ENCODE results near the gene CAMTA1. TPM values are rescaled to one million over a fixed set of nuclear protein-coding genes. Genes with fewer than 3 reads are reported as not detected.

The CAMTA1 gene
- total and polyA plus RNA-seq, 2 donors, result 53.3 to 115 TPM

- no peaks in the 10 kb centered on the region for H3K36me3 ChIP-seq (ENCODE audit: insufficient read depth)
- 92% methylated on average over 38 of the region's 38 CpGs for WGBS
- no peak overlapping the region for H3K27ac ChIP-seq (ENCODE audit: low read depth)
- DNase-seq (ENCODE audit: extremely low spot score), result no peak
- H3K4me3 ChIP-seq (ENCODE audit: low read depth, low read length), result no peak overlapping the region
- H3K4me1 ChIP-seq (ENCODE audit: insufficient read depth), result no peaks in the 10 kb centered on the region
Measured at GRCh38 chr1:7663451-7664146, 878.3 kb downstream of the CAMTA1 start.

- H3K36me3 ChIP-seq (ENCODE audit: insufficient read depth), result no peaks in the 10 kb centered on the region
- H3K4me1 ChIP-seq (ENCODE audit: insufficient read depth), result no peaks in the 10 kb centered on the region
- no peak for DNase-seq (ENCODE audit: extremely low spot score)
- 87% methylated on average over 48 of the region's 48 CpGs for WGBS
- no peak overlapping the region for H3K27ac ChIP-seq (ENCODE audit: low read depth)
- no peak overlapping the region for H3K4me3 ChIP-seq (ENCODE audit: low read depth, low read length)
Measured at GRCh38 chr1:7664147-7664892, 879.1 kb downstream of the CAMTA1 start.

DNA sequence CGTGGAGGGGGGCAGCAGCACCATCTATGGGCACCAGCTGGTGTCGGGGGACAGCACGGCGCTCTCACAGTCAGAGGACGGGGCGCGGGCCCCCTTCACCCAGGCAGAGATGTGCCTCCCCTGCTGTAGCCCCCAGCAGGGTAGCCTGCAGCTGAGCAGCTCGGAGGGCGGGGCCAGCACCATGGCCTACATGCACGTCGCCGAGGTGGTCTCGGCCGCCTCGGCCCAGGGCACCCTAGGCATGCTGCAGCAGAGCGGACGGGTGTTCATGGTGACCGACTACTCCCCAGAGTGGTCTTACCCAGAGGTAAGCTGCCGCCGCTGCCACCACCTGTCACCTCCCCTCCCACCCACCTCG, 879.6 kb downstream of the CAMTA1 start:
- no peaks in the 10 kb centered on the region for H3K36me3 ChIP-seq (ENCODE audit: insufficient read depth)
- no peaks in the 10 kb centered on the region for H3K4me1 ChIP-seq (ENCODE audit: insufficient read depth)
- DNase-seq (ENCODE audit: extremely low spot score), result no peak
- H3K4me3 ChIP-seq (ENCODE audit: low read depth, low read length), result no peak overlapping the region
- H3K27ac ChIP-seq (ENCODE audit: low read depth), result no peak overlapping the region
- 90% methylated on average over 21 of the region's 21 CpGs for WGBS

DNA sequence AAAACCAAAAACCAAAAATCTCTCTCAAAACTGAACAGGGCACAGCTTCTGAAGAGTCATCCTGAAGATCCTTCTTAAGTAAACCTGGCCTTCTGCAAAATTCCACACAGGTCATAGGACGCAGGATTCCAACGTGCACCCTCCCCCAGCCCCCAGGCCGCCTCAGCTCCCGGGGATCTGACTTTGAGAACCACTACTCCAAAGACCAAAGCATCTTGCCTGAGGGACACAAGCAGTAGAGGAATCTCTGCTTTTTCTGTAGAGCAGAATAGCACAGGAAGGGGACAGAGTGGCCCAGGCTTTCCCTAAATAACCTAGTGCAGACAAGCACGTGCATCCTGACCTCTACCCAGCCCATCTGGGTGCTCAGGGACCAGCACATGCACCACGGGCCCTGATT, 881.0 kb downstream of the CAMTA1 start:
- H3K4me1 ChIP-seq (ENCODE audit: insufficient read depth), result no peaks in the 10 kb centered on the region
- WGBS, result 73% methylated on average over 6 of the region's 6 CpGs
- no peak overlapping the region for H3K27ac ChIP-seq (ENCODE audit: low read depth)
- no peaks in the 10 kb centered on the region for H3K36me3 ChIP-seq (ENCODE audit: insufficient read depth)
- no peak for DNase-seq (ENCODE audit: extremely low spot score)
- no peak overlapping the region for H3K4me3 ChIP-seq (ENCODE audit: low read depth, low read length)

GRCh38 chr1:7667159-7667558, 881.9 kb downstream of the CAMTA1 start:
- Histone ChIP-seq H3K4me3 (ENCODE audit: low read depth, low read length) (no peak overlapping the region), H3K4me1 (ENCODE audit: insufficient read depth) (no peaks in the 10 kb centered on the region), H3K27ac (ENCODE audit: low read depth) (no peak overlapping the region), H3K36me3 (ENCODE audit: insufficient read depth) (no peaks in the 10 kb centered on the region)
- 79% methylated on average over 11 of the region's 11 CpGs for WGBS
- DNase-seq (ENCODE audit: extremely low spot score), result no peak

GRCh38 chr1:7667625-7668218, 882.5 kb downstream of the CAMTA1 start:
- 21% methylated on average over 11 of the region's 11 CpGs for WGBS
- H3K4me3 ChIP-seq (ENCODE audit: low read depth, low read length), result no peak overlapping the region
- DNase-seq (ENCODE audit: extremely low spot score), result no peak
- no peak overlapping the region for H3K27ac ChIP-seq (ENCODE audit: low read depth)
- H3K4me1 ChIP-seq (ENCODE audit: insufficient read depth), result no peaks in the 10 kb centered on the region
- H3K36me3 ChIP-seq (ENCODE audit: insufficient read depth), result no peaks in the 10 kb centered on the region

- Histone ChIP-seq H3K4me1 (ENCODE audit: insufficient read depth) (no peaks in the 10 kb centered on the region), H3K4me3 (ENCODE audit: low read depth, low read length) (no peak overlapping the region), H3K36me3 (ENCODE audit: insufficient read depth) (no peaks in the 10 kb centered on the region), H3K27ac (ENCODE audit: low read depth) (no peak overlapping the region)
- DNase-seq (ENCODE audit: extremely low spot score), result no peak
- 13% methylated on average over 19 of the region's 19 CpGs for WGBS
Measured at GRCh38 chr1:7669559-7670311, 884.5 kb downstream of the CAMTA1 start.

DNA sequence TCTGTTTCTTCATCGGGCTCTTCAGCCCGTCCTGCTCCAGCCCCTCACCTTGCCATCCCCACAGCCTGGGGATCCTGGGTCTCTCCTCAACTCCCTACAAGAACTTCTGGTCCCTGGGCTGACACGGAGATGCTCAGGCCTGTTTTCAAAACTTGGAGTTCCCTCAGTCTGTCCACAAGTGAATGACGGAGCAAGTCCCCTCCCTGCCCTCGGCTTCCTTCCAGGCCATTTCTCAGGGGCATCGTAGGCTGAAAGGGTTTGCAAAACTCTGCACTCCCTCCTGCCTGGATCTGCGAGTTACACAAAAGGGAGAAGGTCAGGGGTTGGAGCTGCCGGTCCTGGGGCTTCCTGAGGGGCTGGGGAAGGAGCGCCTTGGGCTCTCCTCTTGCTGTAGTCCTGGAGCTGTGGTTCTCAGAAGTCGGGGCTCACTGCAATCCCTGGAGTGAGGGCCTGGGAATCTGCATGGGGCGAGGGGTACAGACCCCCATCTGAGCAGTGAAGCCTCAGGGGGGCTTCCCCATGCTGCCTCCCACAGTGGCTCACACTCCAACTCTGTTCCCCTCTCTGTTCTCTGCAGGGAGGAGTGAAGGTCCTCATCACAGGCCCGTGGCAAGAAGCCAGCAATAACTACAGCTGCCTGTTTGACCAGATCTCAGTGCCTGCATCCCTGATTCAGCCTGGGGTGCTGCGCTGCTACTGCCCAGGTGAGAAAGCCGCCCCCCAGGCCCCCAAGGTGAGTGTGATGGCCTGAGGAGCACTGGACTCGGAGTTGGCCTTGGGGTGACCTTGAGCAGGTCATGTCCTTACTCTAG, 885.3 kb downstream of the CAMTA1 start:
- Histone ChIP-seq H3K4me3 (ENCODE audit: low read depth, low read length) (no peak overlapping the region), H3K27ac (ENCODE audit: low read depth) (no peak overlapping the region), H3K36me3 (ENCODE audit: insufficient read depth) (no peaks in the 10 kb centered on the region), H3K4me1 (ENCODE audit: insufficient read depth) (no peaks in the 10 kb centered on the region)
- no peak for DNase-seq (ENCODE audit: extremely low spot score)
- 67% methylated on average over 15 of the region's 15 CpGs for WGBS

- WGBS, result 95% methylated on average over 11 of the region's 11 CpGs
- Histone ChIP-seq H3K4me1 (ENCODE audit: insufficient read depth) (no peaks in the 10 kb centered on the region), H3K27ac (ENCODE audit: low read depth) (no peak overlapping the region), H3K36me3 (ENCODE audit: insufficient read depth) (no peaks in the 10 kb centered on the region), H3K4me3 (ENCODE audit: low read depth, low read length) (no peak overlapping the region)
- DNase-seq (ENCODE audit: extremely low spot score), result no peak
Measured at GRCh38 chr1:7671146-7671465, 885.9 kb downstream of the CAMTA1 start.

- DNase-seq (ENCODE audit: extremely low spot score), result no peak
- Histone ChIP-seq H3K36me3 (ENCODE audit: insufficient read depth) (no peaks in the 10 kb centered on the region), H3K4me3 (ENCODE audit: low read depth, low read length) (no peak overlapping the region), H3K4me1 (ENCODE audit: insufficient read depth) (no peaks in the 10 kb centered on the region), H3K27ac (ENCODE audit: low read depth) (no peak overlapping the region)
- 83% methylated on average over 5 of the region's 5 CpGs for WGBS
Measured at GRCh38 chr1:7671676-7672075, 886.4 kb downstream of the CAMTA1 start.

GRCh38 chr1:7672864-7673263, 887.6 kb downstream of the CAMTA1 start:
- 64% methylated on average over 11 of the region's 11 CpGs for WGBS
- Histone ChIP-seq H3K4me1 (ENCODE audit: insufficient read depth) (no peaks in the 10 kb centered on the region), H3K4me3 (ENCODE audit: low read depth, low read length) (no peak overlapping the region), H3K36me3 (ENCODE audit: insufficient read depth) (no peaks in the 10 kb centered on the region), H3K27ac (ENCODE audit: low read depth) (no peak overlapping the region)
- no peak for DNase-seq (ENCODE audit: extremely low spot score)

DNA sequence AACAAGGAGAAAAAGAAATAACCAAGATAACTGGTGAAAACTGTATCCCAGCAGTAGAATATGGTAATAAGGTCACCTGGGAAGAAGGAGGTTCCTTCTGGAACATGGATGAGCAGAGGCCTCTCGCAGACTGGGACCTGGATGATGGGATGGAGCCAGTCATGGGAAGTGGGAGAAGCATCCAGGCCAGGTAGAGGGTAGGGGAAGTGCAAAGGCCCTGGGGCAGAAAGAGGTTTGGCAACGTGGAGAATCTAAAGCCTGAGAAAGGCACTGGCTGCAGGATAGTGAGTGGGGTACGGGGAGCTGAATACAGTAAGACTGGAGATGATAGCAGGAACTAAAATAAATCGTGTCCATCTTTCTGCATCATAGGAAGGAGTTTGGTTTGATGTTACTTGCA, 889.7 kb downstream of the CAMTA1 start:
- Histone ChIP-seq H3K27ac (ENCODE audit: low read depth) (no peak overlapping the region), H3K36me3 (ENCODE audit: insufficient read depth) (no peaks in the 10 kb centered on the region), H3K4me3 (ENCODE audit: low read depth, low read length) (no peak overlapping the region), H3K4me1 (ENCODE audit: insufficient read depth) (no peaks in the 10 kb centered on the region)
- WGBS, result 86% methylated on average over 4 of the region's 4 CpGs
- DNase-seq (ENCODE audit: extremely low spot score), result no peak
